EL (cell line): ENCODE data around the gene MYH7.
A peak's percentile ranks its signal among the peaks of the same experiment; 100 is the strongest.

Source experiments
- DNase-seq: peaks from one replicate; pipeline ENCODE4 v3.0.0-alpha.2; 2016

The MYH7 gene

DNA sequence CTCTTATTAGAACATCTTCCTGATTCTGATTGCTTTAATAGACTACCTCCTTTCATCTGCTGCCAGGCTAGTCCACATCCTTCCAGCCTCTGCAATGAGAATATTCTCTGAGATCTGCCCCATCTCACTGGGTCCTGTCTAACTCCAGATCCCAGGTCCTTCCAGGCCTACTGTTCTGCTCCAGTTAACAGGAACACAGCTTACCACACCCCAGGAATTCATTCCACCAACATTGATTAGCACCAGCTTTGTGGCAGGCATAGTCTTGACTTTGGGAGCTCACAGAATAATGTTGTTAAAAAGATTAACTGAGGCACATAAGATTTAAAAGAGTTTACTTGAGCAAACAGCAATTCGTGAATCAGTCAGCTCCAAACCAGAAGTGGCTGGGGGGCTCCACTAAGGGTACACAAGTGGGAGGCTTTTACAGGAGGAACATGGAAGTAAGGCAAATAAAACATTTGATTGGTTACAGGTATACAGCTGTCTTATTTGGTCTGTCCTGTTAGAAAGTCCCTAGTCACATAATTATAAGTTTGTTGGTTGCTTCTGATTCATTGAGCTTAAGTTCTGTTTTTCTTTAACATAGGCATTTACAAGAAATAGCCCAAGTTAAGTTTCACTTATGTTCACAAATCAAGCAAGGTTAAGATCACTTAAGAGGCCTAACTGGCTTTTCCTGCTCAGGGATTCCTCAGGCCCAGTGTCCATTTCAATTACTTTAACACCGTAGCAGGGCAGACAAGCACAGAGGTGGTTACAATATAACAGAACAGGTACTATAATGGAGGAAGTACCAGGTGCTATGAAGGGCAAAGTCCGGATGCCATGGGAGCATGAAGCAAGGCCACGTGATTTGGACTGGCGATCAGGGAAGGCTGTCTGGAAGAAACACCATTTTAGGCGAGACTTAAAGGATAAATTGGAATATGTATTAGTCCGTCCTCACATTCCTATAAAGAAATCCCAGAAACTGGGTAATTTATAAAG lies 12.2 kb upstream of the MYH7 start:
- no peak for DNase-seq

GRCh38 chr14:23446291-23446851 lies 10.9 kb upstream of the MYH7 start:
- DNase-seq: no peak

GRCh38 chr14:23445773-23446172 lies 10.3 kb upstream of the MYH7 start:
- DNase-seq: no peak

- DNase-seq: no peak
These were observed 8.9 kb upstream of the MYH7 start for GRCh38 chr14:23444314-23444713.

GRCh38 chr14:23443881-23444280 lies 8.4 kb upstream of the MYH7 start:
- DNase-seq: no peak

DNA sequence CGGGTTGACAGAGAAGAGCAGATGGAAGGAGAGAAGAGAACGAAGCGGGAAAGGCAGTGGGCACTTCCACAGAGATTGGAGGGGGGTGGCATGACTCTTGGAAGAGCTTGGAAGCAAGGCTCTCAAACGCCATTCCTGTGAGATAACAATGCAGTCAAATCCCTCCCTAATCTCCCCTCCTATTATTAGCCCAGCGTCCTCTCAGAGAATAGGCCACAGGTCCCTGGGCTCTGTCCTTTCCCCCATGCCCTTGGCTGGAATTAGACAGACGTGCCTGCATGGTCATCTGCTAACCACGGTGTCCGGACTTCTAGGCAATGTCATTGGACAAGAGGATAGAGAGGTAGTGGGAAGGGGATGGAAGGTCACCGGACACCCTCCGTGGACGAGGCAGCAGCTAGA lies 8.0 kb upstream of the MYH7 start:
- no peak for DNase-seq

DNA sequence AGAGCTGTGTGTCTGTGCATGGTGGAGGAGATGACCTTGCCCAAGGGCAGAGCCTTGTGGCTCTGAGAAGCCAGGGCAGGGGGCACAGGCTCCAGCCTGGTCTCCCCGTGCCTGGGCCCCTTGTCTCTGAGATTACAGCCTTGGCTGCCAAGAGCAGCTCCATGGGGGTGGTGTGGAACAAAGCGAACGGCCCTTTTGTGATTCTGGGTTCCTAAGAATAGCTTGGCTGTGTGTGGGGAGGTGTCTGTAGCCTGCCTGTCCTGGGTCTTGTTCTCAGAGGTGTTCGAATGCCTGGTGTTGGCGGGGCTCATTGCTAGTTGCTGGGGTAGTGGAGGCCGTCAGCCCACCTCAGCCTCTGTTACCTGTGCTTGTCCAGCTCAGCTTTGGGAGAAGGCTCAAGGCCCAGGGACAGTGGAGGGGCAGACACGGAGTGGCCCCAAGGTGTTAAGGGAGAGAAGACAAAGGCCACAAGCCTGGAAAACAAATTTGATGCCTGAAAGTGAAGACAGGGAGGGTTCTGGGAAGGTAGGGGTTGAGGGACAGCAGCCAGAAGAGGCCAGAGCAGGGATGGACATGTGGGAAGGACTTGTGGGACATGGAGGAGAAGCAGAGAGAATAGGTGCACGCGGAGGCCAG lies 7.4 kb upstream of the MYH7 start:
- no peak for DNase-seq

DNA sequence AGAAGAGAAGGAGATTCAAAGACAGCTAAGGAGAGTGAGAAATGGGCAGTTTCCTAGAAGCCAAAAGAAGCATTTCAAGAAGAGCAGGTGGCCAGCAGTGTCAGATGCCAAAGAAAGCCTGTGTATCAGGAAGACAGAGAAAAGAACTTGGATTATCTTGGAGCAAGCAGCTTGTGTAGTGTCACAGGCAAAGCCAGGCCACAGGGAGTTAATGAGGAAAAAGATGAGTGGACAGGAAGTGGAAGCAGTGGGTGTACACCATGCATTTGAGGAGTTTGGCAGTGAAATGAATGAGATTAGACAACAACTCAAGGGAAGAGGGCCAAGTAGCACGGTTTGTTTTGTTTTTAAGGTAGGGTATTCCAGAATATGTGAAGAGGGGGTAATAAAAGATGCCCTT lies 5.6 kb upstream of the MYH7 start:
- DNase-seq: no peak

- no peak for DNase-seq
These were observed 3.8 kb upstream of the MYH7 start for GRCh38 chr14:23439107-23439835.

DNA sequence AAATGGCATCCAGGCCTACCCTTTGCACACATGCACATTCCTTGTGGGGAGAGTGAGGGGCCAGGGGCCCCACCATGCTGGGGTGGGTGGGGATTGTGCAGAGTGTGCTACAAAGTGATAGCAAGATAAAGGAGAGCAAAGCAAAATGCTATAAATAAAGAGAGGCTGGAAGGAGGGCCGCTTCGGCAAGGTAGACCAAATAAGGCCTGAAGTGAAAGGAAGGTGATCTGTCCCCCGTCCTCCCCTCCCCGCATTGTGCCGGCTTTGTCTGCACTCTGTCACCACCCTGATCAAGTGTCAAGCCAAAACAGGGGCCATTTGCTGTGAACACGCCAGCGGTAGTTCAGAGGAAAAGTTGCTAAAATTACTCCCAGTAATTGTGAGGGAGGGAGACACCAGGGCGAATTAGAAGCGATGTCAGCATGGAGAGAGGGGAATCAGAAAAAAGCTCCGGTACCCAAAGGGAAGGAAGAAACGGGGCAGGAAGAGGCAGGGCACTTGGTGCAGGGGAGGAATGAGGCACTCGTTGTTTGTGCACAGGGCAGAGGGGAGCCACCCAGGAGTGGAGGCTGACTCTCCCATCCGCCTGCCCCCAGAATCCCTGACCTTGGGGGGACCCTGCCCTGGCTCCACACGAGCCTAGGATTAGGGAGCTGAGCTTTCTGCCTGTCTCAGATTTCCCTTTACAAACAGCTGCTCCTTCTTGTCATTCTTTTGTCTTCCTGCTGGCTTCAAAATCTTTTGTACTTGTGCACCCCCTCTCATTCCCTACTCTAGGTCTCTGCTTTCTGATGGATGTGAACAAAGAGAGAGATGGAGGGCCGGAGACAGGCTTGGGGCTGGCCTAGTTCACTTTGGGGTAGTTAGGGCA lies 2.9 kb upstream of the MYH7 start:
- DNase-seq: no peak

- no peak for DNase-seq
These were observed 2.0 kb upstream of the MYH7 start for GRCh38 chr14:23437133-23438100.

GRCh38 chr14:23436327-23437132 lies 1.1 kb upstream of the MYH7 start:
- no peak for DNase-seq

GRCh38 chr14:23434488-23435222 lies 805 bp downstream of the MYH7 start:
- DNase-seq: no peak

GRCh38 chr14:23433457-23433856 lies 2.0 kb downstream of the MYH7 start:
- DNase-seq: no peak

DNA sequence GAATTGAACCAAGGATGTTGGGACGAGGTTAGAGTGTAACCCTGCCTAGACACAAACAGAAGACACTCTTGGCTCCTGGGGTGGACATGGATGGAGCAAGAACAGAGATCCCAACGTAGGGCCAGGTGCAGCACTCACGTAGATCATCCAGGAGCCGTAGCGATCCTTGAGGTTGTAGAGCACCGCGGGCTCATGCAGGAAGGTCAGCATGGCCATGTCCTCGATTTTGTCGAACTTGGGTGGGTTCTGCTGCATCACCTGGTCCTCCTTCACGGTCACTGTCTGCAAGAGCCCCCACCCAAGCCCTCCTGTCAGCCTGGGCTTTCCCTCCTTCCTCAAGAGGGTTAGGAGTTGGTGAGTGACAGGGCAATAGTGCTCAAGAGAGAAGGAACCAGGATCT lies 2.5 kb downstream of the MYH7 start:
- DNase-seq: no peak

- no peak for DNase-seq
These were observed 3.1 kb downstream of the MYH7 start for GRCh38 chr14:23432102-23432925.

DNA sequence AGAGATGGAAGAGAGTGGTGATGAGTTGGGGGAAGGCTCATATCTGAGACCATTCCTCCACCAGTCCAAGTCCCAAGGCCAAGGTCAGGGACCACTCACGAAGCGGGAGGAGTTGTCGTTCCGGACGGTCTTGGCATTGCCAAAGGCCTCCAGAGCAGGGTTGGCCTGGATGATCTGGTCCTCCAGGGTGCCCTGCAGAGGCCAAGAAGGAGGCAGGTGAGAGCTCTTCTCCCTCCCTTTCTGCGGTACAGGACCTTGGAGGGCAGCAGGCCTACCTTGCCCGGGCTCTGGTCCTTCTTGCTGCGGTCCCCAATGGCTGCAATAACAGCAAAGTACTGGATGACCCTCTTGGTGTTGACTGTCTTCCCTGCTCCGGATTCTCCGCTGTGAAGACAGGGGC lies 4.0 kb downstream of the MYH7 start:
- DNase-seq: no peak

GRCh38 chr14:23430723-23431085 lies 4.8 kb downstream of the MYH7 start:
- DNase-seq: peak; percentile 22
